Stimulated activated CD8-positive, alpha-beta memory T cell treated with anti-CD3 and anti-CD28 coated beads, Interleukin-7, amount 100 ng/mL, for 1 hour (primary cell): ENCODE measurements around the gene DSC3.
"Not testable (repeated sequence)": the region's sequence is repeated elsewhere in the genome, so short reads cannot be mapped to it uniquely, and the experiment has no call there.

Source experiments
- DNase-seq, 2 donors: peaks; one replicate each; pipeline ENCODE4 v3.0.0-alpha.2; 2020; ENCODE audit warnings: low read depth in 2 of 2

DSC3 gene

DNA sequence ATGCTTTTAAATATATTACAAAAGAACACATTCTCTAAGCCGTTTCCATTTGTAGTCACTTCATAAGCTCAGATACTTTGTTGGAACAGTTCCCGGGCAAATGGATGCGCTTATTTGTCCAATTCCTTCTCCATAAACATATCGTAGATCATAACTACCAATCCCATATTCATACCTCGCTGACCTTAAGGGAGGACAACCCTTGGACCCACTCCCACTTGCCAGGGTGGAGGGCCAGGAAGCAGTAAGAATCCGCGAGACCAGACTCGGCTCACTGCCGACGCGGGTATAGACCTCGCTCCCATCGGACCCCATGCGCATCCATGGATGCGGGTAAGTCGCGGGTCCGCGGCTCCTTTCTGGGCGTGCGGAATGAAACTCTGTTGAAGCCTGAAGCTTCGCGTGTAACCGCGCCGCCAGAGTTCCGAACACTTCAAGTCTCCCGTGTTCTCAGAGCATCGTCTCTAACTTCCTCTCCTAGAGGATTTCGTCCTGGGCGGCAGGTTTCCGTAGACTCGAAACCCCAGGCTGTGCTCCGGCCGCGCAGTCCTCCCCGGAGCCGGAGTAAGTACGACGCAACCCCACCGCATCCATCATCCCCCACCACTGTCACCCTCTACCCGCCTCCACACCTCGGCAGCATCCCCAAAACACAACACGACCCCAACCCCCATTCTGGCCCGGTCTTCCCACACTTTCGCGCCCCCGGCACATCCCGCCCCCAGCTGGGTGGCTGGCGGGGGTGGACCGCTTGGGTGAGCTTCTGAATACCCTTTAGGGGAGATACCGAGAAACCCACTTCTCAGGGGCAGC lies 1.1 kb downstream of the DSC3 start:
- DNase-seq, result no peak

- no peak for DNase-seq
These were observed 1.8 kb downstream of the DSC3 start for GRCh38 chr18:31040686-31041270.

DNA sequence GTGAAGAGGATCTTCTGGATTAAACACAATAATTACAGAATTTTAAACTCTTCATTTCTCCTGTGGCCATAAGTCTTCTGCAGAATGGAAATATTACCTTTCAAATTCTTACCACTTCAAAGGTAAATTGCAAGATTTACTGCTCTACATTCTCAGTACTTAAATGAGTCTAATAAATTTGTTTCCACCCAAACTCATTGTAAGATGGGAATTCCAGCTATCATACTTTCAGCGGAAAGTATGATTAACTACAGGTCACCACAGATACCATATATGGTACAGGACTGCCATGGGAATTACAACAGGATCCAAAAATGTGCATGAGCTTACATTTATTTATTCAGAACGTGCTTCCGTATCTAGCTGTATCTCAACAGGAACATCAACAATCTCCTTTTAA lies 3.1 kb downstream of the DSC3 start:
- DNase-seq, result no peak

DNA sequence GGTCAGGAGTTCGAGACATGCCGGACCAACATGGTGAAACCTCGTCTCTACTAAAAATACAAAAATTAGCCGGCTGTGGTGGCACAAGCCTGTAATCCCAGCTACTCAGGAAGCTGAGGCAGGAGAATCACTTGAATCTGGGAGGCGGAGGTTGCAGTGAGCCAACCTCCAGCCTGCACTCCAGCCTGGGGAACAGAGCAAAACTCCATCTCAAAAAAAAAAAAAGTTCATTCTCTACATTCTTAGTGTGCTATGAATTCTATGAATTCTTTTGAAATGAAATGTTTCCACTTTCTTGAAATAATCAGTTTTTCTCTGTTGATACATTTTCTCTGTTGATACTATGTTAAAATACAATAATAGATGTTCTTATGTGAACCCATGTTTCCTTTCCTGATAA lies 4.9 kb downstream of the DSC3 start:
- not testable (repeated sequence) for DNase-seq

DNA sequence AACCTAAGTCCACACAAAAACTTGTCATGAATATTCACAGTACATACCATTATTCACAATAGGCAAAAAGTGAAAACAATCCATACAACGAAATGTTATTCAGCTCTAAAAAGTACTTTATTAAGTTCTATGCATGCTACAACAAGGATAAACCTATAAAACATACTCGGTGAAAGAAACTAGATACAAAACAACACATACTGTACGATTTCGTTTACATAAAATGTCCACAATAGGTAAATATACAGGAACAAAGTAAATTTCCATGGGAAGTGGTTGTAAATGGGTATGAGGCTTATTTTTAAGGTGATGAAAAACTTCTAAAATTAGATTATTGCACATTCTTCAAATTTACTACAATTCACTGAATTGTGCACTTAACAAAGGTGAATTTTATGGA lies 8.0 kb downstream of the DSC3 start:
- no peak for DNase-seq

DNA sequence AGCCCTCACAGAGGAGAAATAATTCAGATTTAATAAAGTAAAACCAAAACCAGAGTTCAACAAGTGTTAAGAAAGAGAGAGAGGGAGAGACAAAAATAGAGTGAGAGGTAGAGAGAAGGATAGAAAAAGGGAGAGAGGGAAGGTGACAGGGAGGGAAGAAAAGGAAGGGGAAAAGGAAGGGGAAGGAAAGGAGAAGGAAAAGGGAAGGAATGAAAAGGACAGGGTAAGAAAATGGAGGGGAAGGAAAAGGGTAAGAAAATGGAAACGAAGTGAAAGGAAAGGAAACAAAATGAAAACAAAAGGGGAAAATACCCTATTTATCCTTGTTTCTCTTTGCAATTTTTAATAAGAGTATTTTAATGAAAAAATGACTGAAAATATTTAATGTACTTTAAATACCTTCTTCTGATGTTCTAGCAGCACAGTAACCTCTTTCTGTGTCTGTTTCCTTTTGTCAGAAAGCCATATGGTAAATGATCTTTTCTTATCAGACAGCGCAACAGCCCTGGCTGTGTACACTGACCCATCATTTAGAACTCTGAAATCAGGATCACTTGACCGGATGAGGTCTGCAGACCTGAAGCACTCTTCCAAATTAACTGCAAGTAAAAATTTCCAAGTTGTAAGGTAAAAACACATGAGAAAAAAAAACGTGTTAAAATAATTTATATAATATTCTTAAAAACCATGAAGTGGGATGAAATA lies 11.8 kb downstream of the DSC3 start:
- no peak for DNase-seq

GRCh38 chr18:31015715-31016434 lies 26.7 kb downstream of the DSC3 start:
- DNase-seq, result no peak

GRCh38 chr18:31011455-31011854 lies 31.1 kb downstream of the DSC3 start:
- DNase-seq, result not testable (repeated sequence)

- no peak for DNase-seq
These were observed 31.9 kb downstream of the DSC3 start for GRCh38 chr18:31010601-31011000.

DNA sequence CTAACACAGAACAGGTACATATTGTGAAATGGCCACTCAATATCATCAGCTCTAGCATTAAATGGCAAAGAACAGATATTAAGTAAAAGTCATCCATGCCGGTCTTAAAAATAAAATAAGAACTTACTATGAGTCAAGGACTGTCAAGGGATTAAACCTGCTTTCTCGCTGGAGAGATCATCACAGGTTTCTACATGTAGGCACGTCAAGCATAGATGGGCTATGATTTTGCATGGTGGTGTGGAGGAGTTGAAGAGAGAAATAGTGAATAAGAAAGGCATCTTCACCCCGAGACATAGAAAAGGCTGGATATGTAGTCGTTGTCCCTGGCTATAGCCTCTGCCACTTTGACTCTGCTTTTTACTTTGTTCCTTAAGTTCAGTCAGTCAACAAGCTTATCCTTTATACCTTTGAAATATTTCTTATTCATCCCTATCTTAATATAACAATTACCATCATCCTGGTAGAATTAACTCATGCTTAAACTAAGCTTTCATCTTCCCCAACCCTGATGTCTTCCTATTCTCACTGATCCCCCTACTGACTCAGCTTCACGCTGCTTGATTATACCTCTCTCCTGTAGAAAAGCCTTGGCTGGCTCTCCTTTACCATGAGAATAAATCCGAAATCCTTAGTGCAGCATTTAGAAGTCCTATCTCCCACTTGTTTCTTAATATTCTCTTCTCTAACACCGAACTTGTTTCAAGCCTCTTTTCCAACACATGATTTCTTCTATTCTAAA lies 42.5 kb downstream of the DSC3 start:
- no peak for DNase-seq

DNA sequence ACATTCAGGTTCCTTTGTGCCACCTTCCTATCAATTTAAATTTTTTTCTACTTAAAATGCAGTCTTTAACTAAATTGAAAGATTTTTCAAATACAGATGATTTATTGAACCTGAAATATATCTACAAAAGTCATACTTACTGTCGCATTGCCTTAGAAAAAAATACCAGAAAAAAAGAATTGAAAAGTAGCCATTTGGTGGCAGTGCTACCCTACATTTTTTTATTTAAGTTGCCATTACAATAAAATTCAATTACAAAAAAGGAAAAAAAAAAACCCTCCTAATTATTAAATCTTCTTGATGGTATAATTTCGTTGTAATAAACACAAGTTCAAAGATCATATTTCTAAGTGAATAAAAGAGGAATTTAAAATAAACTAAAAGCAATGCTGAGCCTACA lies 43.4 kb downstream of the DSC3 start:
- no peak for DNase-seq

DNA sequence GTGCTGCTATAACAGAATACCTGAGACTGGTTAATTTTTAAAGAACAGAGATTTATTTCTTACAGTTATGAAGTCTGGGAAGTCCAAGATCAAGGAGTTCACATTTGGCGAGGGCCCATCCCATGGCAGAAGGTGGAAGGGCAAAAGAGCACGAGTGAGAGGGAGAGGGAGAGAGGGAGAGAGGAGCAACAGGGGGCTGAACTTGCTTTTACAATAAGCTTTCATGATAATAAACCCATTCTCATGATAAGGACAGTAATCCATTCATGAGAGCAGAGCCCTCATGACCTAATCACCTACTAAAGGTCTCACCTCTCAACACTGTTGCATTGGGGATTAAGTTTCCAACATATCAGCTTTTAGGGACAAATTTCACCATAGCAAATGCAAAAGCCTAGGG lies 45.3 kb downstream of the DSC3 start:
- no peak for DNase-seq

GRCh38 chr18:30992231-30992630 lies 50.3 kb downstream of the DSC3 start:
- DNase-seq, result no peak

DNA sequence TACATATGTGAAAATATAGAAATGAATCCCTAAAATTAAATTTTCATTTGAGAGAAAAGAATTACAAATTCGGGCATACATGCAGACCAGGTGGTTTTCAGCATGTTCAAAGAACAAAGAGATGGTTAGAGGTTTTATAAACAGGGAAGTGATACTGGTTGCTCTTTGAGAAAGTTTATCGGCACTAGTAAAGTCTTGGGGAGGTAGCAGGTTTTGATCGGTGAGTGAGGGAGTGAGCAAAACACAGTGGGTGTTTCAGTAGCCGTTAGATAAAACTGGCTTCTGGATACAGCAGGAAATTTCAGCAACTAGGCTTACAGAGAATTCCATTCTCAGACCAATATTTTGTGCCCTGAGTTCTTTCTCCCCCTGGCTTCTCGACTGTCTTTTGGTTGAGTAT lies 51.1 kb downstream of the DSC3 start:
- DNase-seq, result no peak

- no peak for DNase-seq
These were observed 53.4 kb downstream of the DSC3 start for GRCh38 chr18:30989141-30989540.

- DNase-seq, result no peak
These were observed 54.1 kb downstream of the DSC3 start for GRCh38 chr18:30988440-30988839.

- no peak for DNase-seq
These were observed 54.9 kb downstream of the DSC3 start for GRCh38 chr18:30987467-30988241.

DNA sequence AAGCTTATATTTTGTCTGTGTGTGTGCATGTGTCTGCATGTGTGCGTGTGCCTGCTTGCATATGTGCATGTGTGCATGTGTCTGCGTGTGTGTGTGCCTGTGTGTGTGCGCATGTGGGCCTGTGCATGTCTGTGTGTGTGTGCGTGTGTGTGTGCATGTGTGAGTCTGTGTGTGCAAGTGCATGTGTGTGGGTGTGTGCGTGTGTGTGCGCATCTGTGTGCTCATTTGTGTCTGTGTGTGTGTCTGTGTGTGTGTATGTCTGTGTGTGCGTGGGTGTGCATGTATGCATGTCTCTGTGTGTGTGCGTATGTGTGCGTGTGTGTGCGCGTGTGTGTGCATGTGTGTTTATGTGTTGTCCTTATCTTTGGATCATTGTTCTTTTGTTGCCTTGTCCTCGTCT lies 56.8 kb downstream of the DSC3 start:
- no peak for DNase-seq

DNA sequence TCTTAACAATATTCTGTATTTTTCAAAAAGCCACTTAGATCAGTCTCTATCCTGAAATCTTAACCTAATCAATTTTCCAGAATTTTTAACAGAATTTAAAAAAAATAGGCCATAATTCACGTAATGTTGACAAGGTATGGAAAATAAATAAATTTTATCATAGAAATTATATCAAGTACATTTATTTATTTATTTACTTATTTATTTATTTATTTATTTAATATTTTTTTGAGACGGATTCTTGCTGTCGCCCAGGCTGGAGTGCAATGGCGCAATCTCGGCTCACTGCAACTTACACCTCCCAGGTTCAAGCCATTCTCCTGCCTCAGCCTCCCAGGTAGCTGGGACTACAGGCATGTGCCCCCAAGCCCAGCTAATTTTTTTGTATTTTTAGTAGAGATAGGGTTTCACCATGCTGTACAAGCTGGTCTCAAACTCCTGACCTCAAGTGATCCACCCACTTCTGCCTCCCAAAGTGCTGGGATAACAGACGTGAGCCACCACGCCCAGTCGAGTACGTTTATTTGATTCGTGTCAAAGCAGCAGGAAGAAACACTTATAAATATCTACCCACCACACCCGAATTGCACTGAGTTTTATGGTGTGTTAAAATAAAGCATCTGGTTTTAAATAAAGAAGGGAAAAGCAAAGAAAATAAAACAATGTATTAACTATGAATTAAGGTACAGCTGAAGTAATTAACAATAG lies 60.1 kb downstream of the DSC3 start:
- no peak for DNase-seq

- DNase-seq, result not testable (repeated sequence)
These were observed 64.5 kb downstream of the DSC3 start for GRCh38 chr18:30978091-30978490.
